PC-9 (cell line): Measurements from ENCODE around the gene IGSF21. TPM values are rescaled to one million over a fixed set of nuclear protein-coding genes. Genes with fewer than 3 reads are reported as not detected.

ENCODE experiments used
- BruUV-seq: library from RNA; stranded (reverse); fragments of 400-500 nt; replicated peaks from 2 replicates; lab custom pipeline; 2021; lab: Mats Ljungman, UMichigan
- CTCF ChIA-PET: fragments of 300-600 bp; sonication (Branson Sonifier 250); formaldehyde crosslinking; loops from one replicate; lab custom pipeline; 2022; ENCODE audit warnings: antibody characterized with exemption; lab: Charles Lee
- POLR2A ChIA-PET: fragments of 300-600 bp; sonication (Branson Sonifier 250); formaldehyde crosslinking; loops from one replicate; lab custom pipeline; 2022; ENCODE audit warnings: antibody characterized with exemption; ENCODE audit not compliant: unreplicated experiment; lab: Charles Lee
- DNase-seq, 2 experiments: peaks; one replicate each; pipeline versions ENCODE4 v3.0.0 to v3.0.0-alpha.2; 2015 to 2022; ENCODE audit warnings: mixed read lengths in 1 of 2
- H2AFZ ChIP-seq: fragments of 200-600 bp; sonication (generic); 2 replicates; pipeline ENCODE4 v1.8.1; 2017; ENCODE audit warnings: antibody characterized with exemption
- H3F3A ChIP-seq: fragments of 200-600 bp; sonication (generic); 2 replicates; pipeline ENCODE4 v1.8.1; 2017; ENCODE audit warnings: antibody characterized with exemption, mild to moderate bottlenecking, low read depth; ENCODE audit not compliant: insufficient read depth
- H3K27ac ChIP-seq: fragments of 200-600 bp; sonication (generic); 2 replicates; pipeline ENCODE4 v1.6.1; 2016; ENCODE audit warnings: mixed run types
- H3K27me3 ChIP-seq: fragments of 200-600 bp; sonication (generic); 2 replicates; pipeline ENCODE4 v1.6.1; 2016; ENCODE audit warnings: low read depth, mixed run types; ENCODE audit not compliant: insufficient read depth
- H3K36me3 ChIP-seq: fragments of 200-600 bp; sonication (generic); 2 replicates; pipeline ENCODE4 v1.6.1; 2016; ENCODE audit warnings: low read depth, mixed run types
- H3K4me1 ChIP-seq: fragments of 200-600 bp; sonication (generic); replicated peaks from 2 replicates; pipeline ENCODE4 v1.6.1; 2016; ENCODE audit warnings: mixed run types; ENCODE audit not compliant: insufficient read depth
- H3K4me2 ChIP-seq: fragments of 200-600 bp; sonication (generic); 2 replicates; pipeline ENCODE4 v1.6.1; 2017; ENCODE audit warnings: mixed run types
- H3K4me3 ChIP-seq: fragments of 200-600 bp; sonication (generic); 2 replicates; pipeline ENCODE4 v1.6.1; 2016; ENCODE audit warnings: mixed run types
- H3K79me2 ChIP-seq: fragments of 200-600 bp; sonication (generic); 2 replicates; pipeline ENCODE4 v1.6.1; 2017; ENCODE audit warnings: low read depth, mixed run types
- H3K9me2 ChIP-seq: fragments of 200-600 bp; sonication (generic); 2 replicates; pipeline ENCODE4 v1.8.1; 2017; ENCODE audit warnings: mild to moderate bottlenecking; ENCODE audit not compliant: insufficient read depth
- H3K9me3 ChIP-seq: fragments of 200-600 bp; sonication (generic); 2 replicates; pipeline ENCODE4 v1.8.1; 2016; ENCODE audit warnings: low read depth; ENCODE audit not compliant: insufficient read depth
- H4K20me1 ChIP-seq: fragments of 200-600 bp; sonication (generic); 2 replicates; pipeline ENCODE4 v1.8.1; 2017; ENCODE audit not compliant: insufficient read depth
- EZH2 ChIP-seq: fragments of 200-600 bp; sonication (generic); IDR thresholded peaks from 2 replicates; pipeline ENCODE4 v1.8.0; 2017; ENCODE audit warnings: antibody characterized with exemption, low read depth
- intact Hi-C: fragments of 100-400 bp; cut with micrococcal nuclease; formaldehyde crosslinking; loops from one replicate; pipeline ENCODE4 v1.10.0; 2022; ENCODE audit not compliant: unreplicated experiment
- total RNA-seq: library from RNA; stranded (reverse); gene quantifications from 2 replicates; pipeline ENCODE4 v1.2.3, GENCODE V29; 2021
- TF ChIP-seq, protein P1 (sequence below): fragments of 200-600 bp; sonication (generic); conservative IDR thresholded peaks from 2 replicates; pipeline ENCODE4 v1.6.1; 2017; ENCODE audit warnings: mixed run types, antibody characterized with exemption, mild to moderate bottlenecking, moderate library complexity

Gene IGSF21
- total RNA-seq, 1 experiment from 2014 or later, result not detected

DNA sequence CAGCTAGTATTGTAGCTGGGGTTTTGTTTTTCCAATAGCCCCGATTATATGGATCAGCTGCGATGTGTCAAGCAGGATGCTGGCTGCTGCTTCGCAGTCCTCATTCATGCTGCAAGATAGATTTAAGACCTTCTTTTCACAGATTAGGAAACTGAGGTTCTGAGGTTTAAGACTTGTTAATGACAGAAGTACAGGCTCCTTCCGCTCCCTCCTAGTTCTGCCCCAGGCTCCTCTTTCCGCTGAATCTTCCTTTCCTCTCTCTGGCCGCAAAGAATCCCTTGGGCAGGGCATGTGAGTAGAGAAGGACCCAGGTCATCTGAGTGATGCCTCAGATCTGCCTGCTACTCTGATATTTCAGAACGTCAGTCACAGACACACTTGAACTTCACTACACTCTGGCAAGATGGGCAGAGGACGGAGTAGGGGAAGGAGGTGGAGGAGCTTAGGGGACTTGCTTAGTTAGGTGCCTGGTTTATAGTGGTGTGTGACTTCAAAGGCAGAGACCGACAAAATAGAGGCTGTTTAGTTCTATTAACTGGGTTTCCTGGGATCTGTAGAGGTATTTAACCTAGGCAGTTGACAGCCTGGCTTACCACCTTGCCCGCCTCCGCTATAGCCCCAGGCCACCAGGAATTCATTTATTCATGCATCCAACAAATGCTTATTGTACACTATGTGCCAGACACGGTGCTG is 4.2 kb downstream of the IGSF21 start:
- no TSS peak for BruUV-seq
- Histone ChIP-seq H3K9me3 (no peaks in the 10 kb centered on the region), H3K27me3 (0 out of 2 replicates have a peak, but pooled peaks cover 6% of the 10 kb centered on the region), H3K27ac (no peak overlapping the region), H3K4me1 (no peaks in the 10 kb centered on the region), H3K36me3 (no peaks in the 10 kb centered on the region), H3K79me2 (no peaks in the 10 kb centered on the region), H3F3A (no peaks in the 10 kb centered on the region), H2AFZ (no peak overlapping the region), H4K20me1 (no peaks in the 10 kb centered on the region), H3K9me2 (no peaks in the 10 kb centered on the region), H3K4me2 (no peak overlapping the region), H3K4me3 (no peak overlapping the region)
- no peak for DNase-seq
- no peak for TF ChIP-seq EZH2
- TF ChIP-seq, protein P1, sequence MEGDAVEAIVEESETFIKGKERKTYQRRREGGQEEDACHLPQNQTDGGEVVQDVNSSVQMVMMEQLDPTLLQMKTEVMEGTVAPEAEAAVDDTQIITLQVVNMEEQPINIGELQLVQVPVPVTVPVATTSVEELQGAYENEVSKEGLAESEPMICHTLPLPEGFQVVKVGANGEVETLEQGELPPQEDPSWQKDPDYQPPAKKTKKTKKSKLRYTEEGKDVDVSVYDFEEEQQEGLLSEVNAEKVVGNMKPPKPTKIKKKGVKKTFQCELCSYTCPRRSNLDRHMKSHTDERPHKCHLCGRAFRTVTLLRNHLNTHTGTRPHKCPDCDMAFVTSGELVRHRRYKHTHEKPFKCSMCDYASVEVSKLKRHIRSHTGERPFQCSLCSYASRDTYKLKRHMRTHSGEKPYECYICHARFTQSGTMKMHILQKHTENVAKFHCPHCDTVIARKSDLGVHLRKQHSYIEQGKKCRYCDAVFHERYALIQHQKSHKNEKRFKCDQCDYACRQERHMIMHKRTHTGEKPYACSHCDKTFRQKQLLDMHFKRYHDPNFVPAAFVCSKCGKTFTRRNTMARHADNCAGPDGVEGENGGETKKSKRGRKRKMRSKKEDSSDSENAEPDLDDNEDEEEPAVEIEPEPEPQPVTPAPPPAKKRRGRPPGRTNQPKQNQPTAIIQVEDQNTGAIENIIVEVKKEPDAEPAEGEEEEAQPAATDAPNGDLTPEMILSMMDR, result no peak
- intact Hi-C loops, result no loop called here
- CTCF ChIA-PET, result no interaction called here
- POLR2A ChIA-PET, result no interaction called here

DNA sequence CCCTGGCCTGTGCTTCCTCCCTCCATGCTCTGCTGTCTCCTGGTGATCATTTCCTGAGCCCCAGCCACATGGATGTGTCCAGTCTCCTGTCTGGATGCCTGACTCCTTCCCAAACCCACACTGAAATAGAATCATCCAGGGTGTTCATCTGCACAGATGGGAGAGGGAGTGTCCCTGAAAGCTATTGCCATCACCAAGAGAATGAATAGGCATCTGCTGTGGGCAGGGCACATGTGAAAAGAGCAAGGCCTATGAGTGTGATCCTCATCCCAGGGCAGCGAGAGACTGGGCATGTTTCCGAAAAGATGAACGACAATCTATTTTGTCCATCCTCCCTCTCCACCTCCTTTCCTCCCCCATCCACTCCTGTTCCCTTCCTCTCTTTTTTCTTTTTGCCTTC is 5.0 kb downstream of the IGSF21 start:
- ChIA-PET CTCF (no interaction called here), POLR2A (no interaction called here)
- H4K20me1 ChIP-seq, result no peaks in the 10 kb centered on the region
- TF ChIP-seq, protein P1, result no peak
- TF ChIP-seq EZH2, result no peak
- 0 out of 2 replicates have a peak, but pooled peaks cover 6% of the 10 kb centered on the region for H3K27me3 ChIP-seq
- no peaks in the 10 kb centered on the region for H3K9me3 ChIP-seq
- no peaks in the 10 kb centered on the region for H3K36me3 ChIP-seq
- no peak for DNase-seq
- no peaks in the 10 kb centered on the region for H3K79me2 ChIP-seq
- no peak overlapping the region for H3K27ac ChIP-seq
- no peak overlapping the region for H2AFZ ChIP-seq
- no peaks in the 10 kb centered on the region for H3K9me2 ChIP-seq
- no TSS peak for BruUV-seq
- H3K4me3 ChIP-seq, result no peak overlapping the region
- no peaks in the 10 kb centered on the region for H3F3A ChIP-seq
- H3K4me1 ChIP-seq, result no peaks in the 10 kb centered on the region
- intact Hi-C loops, result no loop called here
- H3K4me2 ChIP-seq, result no peak overlapping the region

DNA sequence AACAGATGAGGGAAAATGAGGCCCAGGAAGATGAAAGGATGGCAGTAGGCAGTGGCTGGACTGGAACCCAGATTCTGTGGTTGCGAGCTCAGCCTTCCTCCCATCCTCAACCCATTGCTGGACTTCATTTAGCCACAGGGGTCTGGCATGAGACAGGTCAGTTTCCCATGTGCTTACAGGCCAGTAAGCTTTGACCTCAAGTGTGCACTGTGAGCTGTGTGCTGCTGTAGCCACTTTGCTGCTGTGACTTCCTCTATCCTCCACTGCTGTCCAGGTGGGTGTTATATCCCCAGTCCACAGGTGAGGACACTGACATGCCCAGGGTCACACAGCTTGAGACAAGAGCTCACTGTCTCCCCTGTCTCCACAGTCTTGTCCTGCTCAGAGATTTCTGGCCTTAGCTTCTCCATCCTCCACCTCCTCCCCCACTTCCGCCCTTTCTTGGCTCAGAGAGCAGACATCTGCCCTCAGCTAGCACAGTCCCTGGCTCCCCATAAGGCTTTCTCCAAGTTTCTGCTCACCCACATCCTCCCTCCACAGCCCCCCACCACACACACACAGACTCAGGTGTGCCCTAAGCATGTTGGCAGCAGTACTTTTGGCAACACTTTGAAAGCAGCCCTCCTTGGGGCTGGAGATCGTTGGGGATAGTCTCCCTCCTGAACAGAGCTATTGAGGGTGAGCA is 7.3 kb downstream of the IGSF21 start:
- intact Hi-C loops, result no loop called here
- DNase-seq, result no peak
- H3F3A ChIP-seq, result no peaks in the 10 kb centered on the region
- no peak overlapping the region for H3K4me3 ChIP-seq
- no peaks in the 10 kb centered on the region for H3K9me2 ChIP-seq
- H3K4me1 ChIP-seq, result no peaks in the 10 kb centered on the region
- no peaks in the 10 kb centered on the region for H3K79me2 ChIP-seq
- POLR2A ChIA-PET, result no interaction called here
- 0 out of 2 replicates have a peak, but pooled peaks cover 6% of the 10 kb centered on the region for H3K27me3 ChIP-seq
- no peak overlapping the region for H3K4me2 ChIP-seq
- H3K36me3 ChIP-seq, result no peaks in the 10 kb centered on the region
- no peak for TF ChIP-seq EZH2
- CTCF ChIA-PET, result no interaction called here
- H4K20me1 ChIP-seq, result no peaks in the 10 kb centered on the region
- BruUV-seq, result no TSS peak
- no peak overlapping the region for H2AFZ ChIP-seq
- no peak overlapping the region for H3K27ac ChIP-seq
- no peaks in the 10 kb centered on the region for H3K9me3 ChIP-seq
